ENCODE results near the gene GABRB1. TPM values are rescaled to one million over a fixed set of nuclear protein-coding genes. Genes with fewer than 3 reads are reported as not detected.

The GABRB1 gene
- total RNA-seq, 5 donors from 2014 or later (not counting 1 experiment from before 2014, with no cell fraction given): not detected

DNA sequence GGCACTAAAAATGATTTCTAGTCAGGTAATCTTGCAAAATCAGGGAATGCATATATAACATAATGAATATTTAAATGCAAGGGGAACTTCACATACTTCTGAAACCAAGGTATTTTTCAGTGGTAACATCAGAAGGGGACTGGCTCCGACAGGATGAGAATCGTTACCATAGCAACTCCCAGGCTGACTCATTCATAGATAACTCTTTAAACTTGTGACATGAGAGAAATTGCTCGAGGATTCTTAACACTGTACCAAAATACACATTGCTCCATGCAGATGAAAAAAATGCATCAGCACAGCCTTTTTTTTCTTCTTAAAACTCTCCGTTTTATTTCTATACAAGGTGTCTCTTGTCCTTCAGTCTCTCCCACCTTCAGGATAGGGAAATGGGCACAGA is 114.3 kb downstream of the GABRB1 start:
- WGBS (ENCODE audit: insufficient coverage): no CpG with 5 or more reads among the region's 4 CpGs
- no peak for ATAC-seq (replicated peaks in 1 of 4)
- H3K27ac ChIP-seq (ENCODE audit: low read length): no peak overlapping the region
- no peaks in the 10 kb centered on the region for H3K36me3 Mint-ChIP-seq
- no peak overlapping the region for H3K4me3 Mint-ChIP-seq
- no peaks in the 10 kb centered on the region for H3K9me3 Mint-ChIP-seq
- H3K4me3 ChIP-seq (ENCODE audit: control insufficient read depth in 1 of 2, extremely low read depth in 1 of 2, low read length in 1 of 2): no peak overlapping the region
- no peak for DNase-seq
- H3K4me1 Mint-ChIP-seq: no peaks in the 10 kb centered on the region
- ChIA-PET POLR2A (interaction anchor here in 1 of 2 donors (0.7 kb wide), 1 partner anchor 16 kb away, joined by 3 read pairs; no protein-coding TSS in a partner anchor), CTCF (no interaction called here)
- H3K4me1 ChIP-seq (ENCODE audit: control insufficient read depth in 1 of 2, extremely low read depth in 1 of 2, insufficient read depth in 2 of 2, low read length in 2 of 2): no peaks in the 10 kb centered on the region
- H3K27ac Mint-ChIP-seq: no peak overlapping the region
- H3K9me3 ChIP-seq: no peaks in the 10 kb centered on the region
- peaks cover 5 to 24% of the 10 kb centered on the region in 2 donors for H3K27me3 Mint-ChIP-seq
- no peaks in the 10 kb centered on the region for H3K36me3 ChIP-seq (ENCODE audit: control insufficient read depth in 2 of 2, extremely low read depth in 1 of 2, insufficient read depth in 1 of 2, low read length in 1 of 2)
- no peaks in the 10 kb centered on the region for H3K27me3 ChIP-seq (replicated peaks in 1 of 2; ENCODE audit: control insufficient read depth in 2 of 2, extremely low read depth in 1 of 2, insufficient read depth in 2 of 2, low read length in 1 of 2)

DNA sequence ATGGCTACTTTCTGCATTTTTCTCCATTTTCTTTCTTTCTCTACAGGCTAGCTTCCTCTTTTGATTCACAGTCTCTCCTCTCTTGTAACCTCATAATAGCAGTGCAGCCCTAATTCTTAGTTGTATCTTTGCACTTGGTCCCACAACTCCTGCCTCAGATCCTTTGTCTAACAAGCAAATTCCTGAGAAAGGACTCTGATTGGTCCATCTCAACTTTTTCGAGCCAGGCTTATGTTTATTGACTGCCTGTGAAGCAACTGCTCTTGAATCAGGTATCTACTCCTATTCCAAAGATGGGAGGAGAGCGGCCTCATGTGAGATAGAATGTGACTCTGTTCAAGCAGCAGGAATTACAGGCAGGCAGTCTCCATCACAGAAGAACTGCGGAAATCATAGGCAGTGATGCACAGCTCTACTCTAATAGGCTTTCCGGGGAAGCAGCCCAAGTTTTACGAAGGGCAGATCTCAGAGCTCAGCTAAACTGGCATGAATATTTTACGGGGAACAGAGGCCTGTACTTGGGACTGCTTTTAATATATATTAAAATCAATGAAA is 123.5 kb downstream of the GABRB1 start:
- peaks cover 0 to 2% of the 10 kb centered on the region in 2 experiments for H3K4me1 ChIP-seq (ENCODE audit: control insufficient read depth in 1 of 2, extremely low read depth in 1 of 2, insufficient read depth in 2 of 2, low read length in 2 of 2)
- DNase-seq (no peak), ATAC-seq (replicated peaks in 1 of 4) (no peak)
- Mint-ChIP-seq H3K36me3 (no peaks in the 10 kb centered on the region), H3K27ac (no peak overlapping the region), H3K4me1 (peaks cover 0 to under 1% (median 0%) of the 10 kb centered on the region in 3 donors), H3K27me3 (peaks cover 0 to 3% of the 10 kb centered on the region in 2 donors), H3K4me3 (no peak overlapping the region), H3K9me3 (no peaks in the 10 kb centered on the region)
- WGBS (ENCODE audit: insufficient coverage): 80% methylated on average over 1 of the region's 6 CpGs
- no peaks in the 10 kb centered on the region for H3K36me3 ChIP-seq (ENCODE audit: control insufficient read depth in 2 of 2, extremely low read depth in 1 of 2, insufficient read depth in 1 of 2, low read length in 1 of 2)
- H3K4me3 ChIP-seq (ENCODE audit: control insufficient read depth in 1 of 2, extremely low read depth in 1 of 2, low read length in 1 of 2): no peak overlapping the region
- no peaks in the 10 kb centered on the region for H3K9me3 ChIP-seq
- CTCF ChIA-PET: no interaction called here
- H3K27ac ChIP-seq (ENCODE audit: low read length): no peak overlapping the region
- H3K27me3 ChIP-seq (replicated peaks in 1 of 2; ENCODE audit: control insufficient read depth in 2 of 2, extremely low read depth in 1 of 2, insufficient read depth in 2 of 2, low read length in 1 of 2): no peaks in the 10 kb centered on the region
- POLR2A ChIA-PET: no interaction called here

DNA sequence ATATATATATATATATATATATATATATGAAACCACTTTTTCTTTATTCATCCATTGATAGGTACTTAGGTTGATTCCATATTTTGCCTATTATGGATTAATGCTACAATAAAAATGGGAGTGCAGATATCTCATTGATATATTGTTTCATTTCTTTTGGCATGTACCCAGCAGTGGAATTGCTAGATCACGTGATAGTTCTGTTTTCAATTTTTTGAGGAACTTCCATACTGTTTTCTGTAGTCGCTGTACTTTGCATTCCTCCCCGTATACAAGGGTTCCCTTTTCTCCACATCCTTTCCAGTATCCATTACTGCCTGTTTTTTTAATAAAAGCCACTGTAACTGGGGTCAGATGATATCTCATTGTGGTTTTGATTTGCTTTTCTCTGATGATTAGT is 124.6 kb downstream of the GABRB1 start:
- H3K4me3 Mint-ChIP-seq: no peak overlapping the region
- no peak overlapping the region for H3K27ac Mint-ChIP-seq
- peaks cover 0 to 4% (median 0%) of the 10 kb centered on the region in 3 donors for H3K4me1 Mint-ChIP-seq
- Histone ChIP-seq H3K27me3 (replicated peaks in 1 of 2; ENCODE audit: control insufficient read depth in 2 of 2, extremely low read depth in 1 of 2, insufficient read depth in 2 of 2, low read length in 1 of 2) (no peaks in the 10 kb centered on the region), H3K27ac (ENCODE audit: low read length) (no peak overlapping the region), H3K4me1 (ENCODE audit: control insufficient read depth in 1 of 2, extremely low read depth in 1 of 2, insufficient read depth in 2 of 2, low read length in 2 of 2) (peaks cover 0 to 2% of the 10 kb centered on the region in 2 experiments), H3K4me3 (ENCODE audit: control insufficient read depth in 1 of 2, extremely low read depth in 1 of 2, low read length in 1 of 2) (no peak overlapping the region), H3K9me3 (no peaks in the 10 kb centered on the region), H3K36me3 (ENCODE audit: control insufficient read depth in 2 of 2, extremely low read depth in 1 of 2, insufficient read depth in 1 of 2, low read length in 1 of 2) (no peaks in the 10 kb centered on the region)
- ChIA-PET POLR2A (no interaction called here), CTCF (no interaction called here)
- no peaks in the 10 kb centered on the region for H3K36me3 Mint-ChIP-seq
- ATAC-seq (replicated peaks in 1 of 4) (no peak), DNase-seq (no peak)
- H3K27me3 Mint-ChIP-seq: peaks cover 0 to 3% of the 10 kb centered on the region in 2 donors
- H3K9me3 Mint-ChIP-seq: no peaks in the 10 kb centered on the region
- WGBS (ENCODE audit: insufficient coverage): no CpG with 5 or more reads among the region's 3 CpGs

DNA sequence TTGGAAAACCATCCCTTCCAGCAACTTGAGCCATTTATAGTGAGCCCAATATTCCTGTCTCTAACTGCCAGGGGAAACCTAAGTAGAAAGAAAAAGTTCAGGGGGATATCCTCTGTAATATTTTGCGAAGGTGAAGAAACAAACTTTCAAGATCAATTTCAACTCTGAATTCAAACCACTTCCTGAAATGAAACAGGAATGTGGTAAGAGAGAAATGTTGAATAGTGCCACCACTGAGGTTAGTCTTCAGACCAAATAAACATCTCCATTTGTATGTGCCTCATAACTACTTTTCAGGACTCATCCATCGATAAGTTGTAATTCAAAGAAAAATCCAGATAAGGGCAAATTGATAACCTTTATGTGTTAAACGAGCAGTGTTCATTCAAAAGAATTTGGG is 128.7 kb downstream of the GABRB1 start:
- Histone ChIP-seq H3K27me3 (replicated peaks in 1 of 2; ENCODE audit: control insufficient read depth in 2 of 2, extremely low read depth in 1 of 2, insufficient read depth in 2 of 2, low read length in 1 of 2) (no peaks in the 10 kb centered on the region), H3K36me3 (ENCODE audit: control insufficient read depth in 2 of 2, extremely low read depth in 1 of 2, insufficient read depth in 1 of 2, low read length in 1 of 2) (no peaks in the 10 kb centered on the region), H3K9me3 (no peaks in the 10 kb centered on the region), H3K4me1 (ENCODE audit: control insufficient read depth in 1 of 2, extremely low read depth in 1 of 2, insufficient read depth in 2 of 2, low read length in 2 of 2) (peaks cover 0 to 2% of the 10 kb centered on the region in 2 experiments), H3K4me3 (ENCODE audit: control insufficient read depth in 1 of 2, extremely low read depth in 1 of 2, low read length in 1 of 2) (no peak overlapping the region), H3K27ac (ENCODE audit: low read length) (no peak overlapping the region)
- POLR2A ChIA-PET: no interaction called here
- H3K27me3 Mint-ChIP-seq: peaks cover 0 to 3% of the 10 kb centered on the region in 2 donors
- ATAC-seq (replicated peaks in 1 of 4) (no peak), DNase-seq (no peak)
- CTCF ChIA-PET: no interaction called here
- no peak overlapping the region for H3K27ac Mint-ChIP-seq
- H3K36me3 Mint-ChIP-seq: no peaks in the 10 kb centered on the region
- no peaks in the 10 kb centered on the region for H3K9me3 Mint-ChIP-seq
- WGBS (ENCODE audit: insufficient coverage): no CpG with 5 or more reads among the region's 3 CpGs
- H3K4me3 Mint-ChIP-seq: no peak overlapping the region
- peaks cover 0 to 4% (median 0%) of the 10 kb centered on the region in 3 donors for H3K4me1 Mint-ChIP-seq

DNA sequence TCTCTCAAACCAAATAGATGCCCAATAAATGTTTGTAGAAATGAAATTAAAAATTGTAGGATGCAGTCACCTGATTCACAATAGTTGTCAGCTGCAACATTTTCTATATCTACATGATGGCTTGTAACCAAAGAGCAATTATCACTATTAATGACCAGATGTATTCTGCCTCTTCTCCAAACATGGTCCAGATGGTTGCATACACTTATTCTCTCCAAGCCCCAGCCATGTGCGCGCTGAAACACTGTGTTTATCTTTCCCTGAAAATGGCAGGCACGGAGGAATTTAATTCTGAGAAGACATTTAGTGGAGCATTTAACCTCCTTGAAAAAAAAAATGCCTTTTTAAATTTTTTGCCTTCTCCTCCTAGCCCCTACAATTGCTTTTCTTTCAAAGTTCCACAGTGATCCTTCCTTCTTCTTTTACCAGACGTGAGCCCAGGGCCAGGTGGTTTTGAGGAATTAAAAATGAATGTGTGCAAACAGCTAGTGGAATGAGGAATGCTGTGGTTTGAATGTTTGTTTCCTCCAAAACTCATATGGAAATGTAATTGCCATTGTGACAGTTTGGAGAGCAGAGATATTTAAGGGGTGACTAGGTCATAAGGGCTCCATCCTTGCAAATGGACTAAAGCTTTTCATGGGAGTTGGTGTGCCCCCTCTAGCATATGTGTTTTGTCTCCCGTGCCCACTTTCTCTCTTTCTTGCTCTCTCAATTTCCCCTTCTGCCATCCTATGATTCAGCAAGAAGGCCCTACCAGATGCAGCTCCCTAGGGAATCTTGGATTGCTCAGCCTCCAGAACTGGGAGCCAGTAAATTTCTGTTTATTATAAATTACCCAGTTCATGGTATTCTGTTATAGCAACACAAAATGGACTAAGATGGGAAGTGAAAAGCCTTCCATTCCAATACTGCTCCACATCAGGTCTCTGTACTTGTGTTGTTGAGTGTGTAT is 136.0 kb downstream of the GABRB1 start:
- Histone ChIP-seq H3K27me3 (replicated peaks in 1 of 2; ENCODE audit: control insufficient read depth in 2 of 2, extremely low read depth in 1 of 2, insufficient read depth in 2 of 2, low read length in 1 of 2) (no peaks in the 10 kb centered on the region), H3K4me1 (ENCODE audit: control insufficient read depth in 1 of 2, extremely low read depth in 1 of 2, insufficient read depth in 2 of 2, low read length in 2 of 2) (no peaks in the 10 kb centered on the region), H3K36me3 (ENCODE audit: control insufficient read depth in 2 of 2, extremely low read depth in 1 of 2, insufficient read depth in 1 of 2, low read length in 1 of 2) (no peaks in the 10 kb centered on the region), H3K27ac (ENCODE audit: low read length) (no peak overlapping the region), H3K9me3 (no peaks in the 10 kb centered on the region), H3K4me3 (ENCODE audit: control insufficient read depth in 1 of 2, extremely low read depth in 1 of 2, low read length in 1 of 2) (no peak overlapping the region)
- Mint-ChIP-seq H3K4me3 (no peak overlapping the region), H3K36me3 (no peaks in the 10 kb centered on the region), H3K9me3 (peaks cover 0 to 5% (median 0%) of the 10 kb centered on the region in 3 donors), H3K4me1 (no peaks in the 10 kb centered on the region), H3K27me3 (no peaks in the 10 kb centered on the region), H3K27ac (no peak overlapping the region)
- no CpG with 5 or more reads among the region's 5 CpGs for WGBS (ENCODE audit: insufficient coverage)
- ChIA-PET POLR2A (no interaction called here), CTCF (no interaction called here)
- DNase-seq (no peak), ATAC-seq (replicated peaks in 1 of 4) (no peak)

DNA sequence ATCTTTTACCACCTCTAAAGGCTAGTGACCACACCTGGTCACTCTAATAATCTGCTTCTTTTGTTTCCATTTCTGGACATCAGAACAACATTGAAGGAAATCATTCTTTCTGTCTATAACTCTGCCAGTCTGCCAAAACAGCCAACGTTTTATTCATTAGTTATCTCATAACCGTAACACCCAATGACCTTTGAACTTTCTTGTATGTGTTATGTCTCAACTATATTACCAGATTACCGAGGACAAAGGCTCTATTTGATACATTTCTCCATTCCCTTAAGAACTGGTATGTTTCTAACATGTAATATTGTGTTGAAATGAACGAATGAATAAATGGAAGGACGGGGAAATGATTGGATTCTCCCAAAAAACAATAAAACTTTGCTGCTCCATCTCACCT is 152.7 kb downstream of the GABRB1 start:
- H3K27ac ChIP-seq (ENCODE audit: low read length): no peak overlapping the region
- H3K4me3 Mint-ChIP-seq: no peak overlapping the region
- POLR2A ChIA-PET: no interaction called here
- H3K36me3 ChIP-seq (ENCODE audit: control insufficient read depth in 2 of 2, extremely low read depth in 1 of 2, insufficient read depth in 1 of 2, low read length in 1 of 2): no peaks in the 10 kb centered on the region
- H3K9me3 ChIP-seq: no peaks in the 10 kb centered on the region
- H3K27me3 ChIP-seq (replicated peaks in 1 of 2; ENCODE audit: control insufficient read depth in 2 of 2, extremely low read depth in 1 of 2, insufficient read depth in 2 of 2, low read length in 1 of 2): no peaks in the 10 kb centered on the region
- H3K9me3 Mint-ChIP-seq: no peaks in the 10 kb centered on the region
- CTCF ChIA-PET: no interaction called here
- DNase-seq: no peak
- H3K27ac Mint-ChIP-seq: no peak overlapping the region
- H3K36me3 Mint-ChIP-seq: no peaks in the 10 kb centered on the region
- WGBS (ENCODE audit: insufficient coverage): no CpG with 5 or more reads among the region's 5 CpGs
- H3K27me3 Mint-ChIP-seq: peaks cover 11 to 19% of the 10 kb centered on the region in 2 donors
- ATAC-seq (replicated peaks in 1 of 4): no peak
- no peak overlapping the region for H3K4me3 ChIP-seq (ENCODE audit: control insufficient read depth in 1 of 2, extremely low read depth in 1 of 2, low read length in 1 of 2)
- H3K4me1 Mint-ChIP-seq: no peaks in the 10 kb centered on the region
- H3K4me1 ChIP-seq (ENCODE audit: control insufficient read depth in 1 of 2, extremely low read depth in 1 of 2, insufficient read depth in 2 of 2, low read length in 2 of 2): no peaks in the 10 kb centered on the region
